ENCODE results near the gene NR1I3.
"Not testable (repeated sequence)": the region's sequence is repeated elsewhere in the genome, so short reads cannot be mapped to it uniquely, and the experiment has no call there.

The NR1I3 gene, protein sequence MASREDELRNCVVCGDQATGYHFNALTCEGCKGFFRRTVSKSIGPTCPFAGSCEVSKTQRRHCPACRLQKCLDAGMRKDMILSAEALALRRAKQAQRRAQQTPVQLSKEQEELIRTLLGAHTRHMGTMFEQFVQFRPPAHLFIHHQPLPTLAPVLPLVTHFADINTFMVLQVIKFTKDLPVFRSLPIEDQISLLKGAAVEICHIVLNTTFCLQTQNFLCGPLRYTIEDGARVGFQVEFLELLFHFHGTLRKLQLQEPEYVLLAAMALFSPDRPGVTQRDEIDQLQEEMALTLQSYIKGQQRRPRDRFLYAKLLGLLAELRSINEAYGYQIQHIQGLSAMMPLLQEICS

DNA sequence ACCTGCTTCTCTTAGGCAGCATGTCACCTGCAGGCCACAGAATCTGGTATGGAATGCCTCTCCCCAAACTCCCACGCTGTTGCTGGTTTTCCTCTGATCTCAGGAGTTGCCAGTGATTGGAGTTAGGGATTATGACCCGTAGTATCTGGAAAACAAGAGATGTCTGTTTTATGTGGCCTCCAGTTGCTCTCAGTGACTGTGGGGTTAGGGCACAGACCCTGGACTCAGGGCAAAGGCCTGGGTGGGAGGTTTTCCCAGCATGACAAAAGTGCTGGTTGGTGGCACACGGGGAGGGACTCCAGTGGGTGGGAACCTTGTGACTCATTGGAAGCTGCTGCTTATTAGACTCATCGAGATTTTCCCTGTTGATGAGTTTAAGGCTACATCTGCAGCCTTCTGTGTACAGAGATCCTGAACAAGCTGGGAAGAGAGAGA, at the start of gene NR1I3:
TSS of gene NR1I3 (minus strand) at position 165 of the 435 bp plus-strand sequence. CDS start 1,638 bp downstream, outside the sequence.
- no peak for DNase-seq (ENCODE audit: low read depth in 4 of 4, low spot score in 1 of 4)

DNA sequence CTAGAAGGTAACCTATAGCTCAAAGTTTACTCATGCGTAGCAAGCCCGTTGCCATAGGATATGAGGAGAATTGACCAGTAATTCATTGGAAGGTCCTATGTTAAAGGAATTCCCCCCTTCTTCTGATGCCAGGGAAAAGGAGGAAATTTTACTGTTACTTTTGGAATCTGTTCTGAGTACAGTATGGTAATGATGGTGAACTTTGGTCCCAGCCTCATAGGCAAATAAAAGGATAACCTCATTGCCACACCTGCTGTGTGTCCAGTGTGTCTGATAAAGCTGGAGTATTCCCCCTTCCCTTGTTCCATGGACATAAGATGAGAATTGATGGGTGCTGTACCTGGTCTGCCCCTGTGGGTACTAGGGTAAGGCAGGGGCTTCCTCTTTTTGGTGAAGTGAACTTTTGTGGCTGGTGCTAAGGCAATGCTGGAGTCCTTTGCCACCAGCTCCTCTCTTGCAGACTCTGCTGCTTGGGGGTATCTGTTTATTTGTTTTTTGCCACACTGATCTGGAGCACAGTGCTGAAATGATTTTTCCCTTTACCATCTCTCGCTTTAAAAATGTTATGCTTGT, 49.6 kb upstream of the NR1I3 start:
- DNase-seq (ENCODE audit: low read depth in 4 of 4, low spot score in 1 of 4): no peak

DNA sequence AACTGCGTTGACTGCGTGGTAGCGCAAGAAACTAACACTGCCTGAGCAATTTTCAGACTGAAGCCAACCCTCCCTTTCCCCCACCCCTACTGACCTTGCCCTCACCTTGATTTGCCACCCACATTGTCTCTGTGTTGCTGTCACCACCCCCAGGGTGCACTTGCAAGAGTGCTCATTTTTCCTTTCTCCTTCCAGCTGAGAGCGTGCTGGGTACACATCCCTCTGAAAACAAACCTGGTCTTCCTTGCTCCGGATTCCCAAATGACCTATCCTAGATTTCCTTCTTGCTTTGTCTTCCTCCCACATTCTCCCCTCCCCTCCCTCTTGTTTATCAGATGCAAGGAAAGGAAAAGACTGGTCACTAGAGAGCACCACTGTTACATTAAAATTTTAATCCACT, 47.5 kb upstream of the NR1I3 start:
- no peak for DNase-seq (ENCODE audit: low read depth in 4 of 4, low spot score in 1 of 4)

DNA sequence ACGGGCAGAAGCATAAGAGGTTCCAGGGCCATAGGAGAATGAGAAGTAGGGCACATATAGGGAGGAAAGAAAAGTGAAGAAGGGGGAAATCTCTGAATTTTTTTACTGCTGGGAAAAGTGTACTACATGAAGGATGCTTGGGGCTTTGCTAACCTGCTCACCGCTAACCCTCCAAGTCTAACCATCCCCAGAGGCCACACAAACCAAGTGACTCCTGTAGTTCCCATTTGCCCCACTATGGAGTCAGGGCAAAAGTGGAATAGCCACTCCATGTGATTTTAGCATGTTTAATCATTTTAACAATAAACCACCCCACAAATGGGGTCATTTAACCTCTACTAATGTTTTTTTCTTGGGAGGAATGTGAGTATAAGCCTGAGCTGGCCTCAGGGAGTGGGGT, 47.1 kb upstream of the NR1I3 start:
- no peak for DNase-seq (ENCODE audit: low read depth in 4 of 4, low spot score in 1 of 4)

DNA sequence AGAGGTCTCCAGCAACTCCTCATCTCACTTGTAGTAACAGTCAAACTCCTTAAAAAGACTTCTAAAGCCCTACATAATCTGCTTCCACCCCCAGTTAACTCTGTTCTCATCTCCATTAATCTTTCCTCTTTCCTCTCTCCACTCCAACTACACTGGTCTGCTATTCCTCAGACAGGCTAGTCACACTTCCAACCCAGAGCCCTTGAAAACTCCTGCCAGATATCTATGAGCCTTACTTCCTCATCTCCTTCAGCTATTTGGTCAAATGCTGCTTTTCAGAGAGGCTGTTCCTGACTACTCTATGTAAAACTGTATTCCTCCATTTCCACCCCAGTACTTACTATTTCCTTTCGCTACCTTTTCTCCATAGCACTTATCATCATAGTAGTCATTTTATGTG, 45.0 kb upstream of the NR1I3 start:
- no peak for DNase-seq (ENCODE audit: low read depth in 4 of 4, low spot score in 1 of 4)

DNA sequence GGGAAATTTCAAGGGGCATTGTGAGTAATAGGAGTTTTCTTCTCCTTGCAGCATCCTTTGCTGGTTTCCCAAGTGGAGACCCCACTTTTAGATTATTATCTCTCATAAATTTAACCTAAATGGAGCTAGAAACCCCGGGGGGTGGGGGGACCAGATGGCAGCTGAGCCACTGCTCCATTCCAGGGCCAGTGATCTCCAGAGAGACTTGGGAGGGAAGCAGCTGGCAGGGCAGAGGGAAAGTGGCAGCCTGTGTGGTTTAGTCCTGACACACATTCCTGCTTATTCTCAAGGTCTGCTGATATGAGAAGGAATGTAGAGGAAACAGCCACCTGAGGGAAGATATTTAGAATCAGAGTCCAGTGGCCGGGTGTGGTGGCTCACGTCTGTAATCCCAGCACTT, 36.9 kb upstream of the NR1I3 start:
- no peak for DNase-seq (ENCODE audit: low read depth in 4 of 4, low spot score in 1 of 4)

DNA sequence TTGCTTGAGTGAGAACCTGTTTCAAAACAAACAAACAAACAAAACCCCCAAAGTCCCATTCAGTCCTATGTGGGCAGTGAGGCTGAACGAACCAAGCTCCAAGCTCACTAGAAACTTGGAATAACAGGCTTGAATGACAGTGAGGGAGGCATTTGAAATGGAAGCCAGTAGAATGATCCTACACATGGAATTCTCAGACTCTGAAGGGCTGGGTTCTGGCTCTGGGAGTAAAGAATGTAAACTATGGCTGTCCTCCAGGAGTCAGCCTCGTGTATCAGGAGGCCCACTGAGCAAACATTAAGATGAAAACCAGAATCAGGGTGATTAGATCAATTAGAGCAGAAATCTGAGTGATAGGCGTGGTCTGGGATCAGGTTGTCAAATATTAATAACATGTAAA, 35.4 kb upstream of the NR1I3 start:
- no peak for DNase-seq (ENCODE audit: low read depth in 4 of 4, low spot score in 1 of 4)

DNA sequence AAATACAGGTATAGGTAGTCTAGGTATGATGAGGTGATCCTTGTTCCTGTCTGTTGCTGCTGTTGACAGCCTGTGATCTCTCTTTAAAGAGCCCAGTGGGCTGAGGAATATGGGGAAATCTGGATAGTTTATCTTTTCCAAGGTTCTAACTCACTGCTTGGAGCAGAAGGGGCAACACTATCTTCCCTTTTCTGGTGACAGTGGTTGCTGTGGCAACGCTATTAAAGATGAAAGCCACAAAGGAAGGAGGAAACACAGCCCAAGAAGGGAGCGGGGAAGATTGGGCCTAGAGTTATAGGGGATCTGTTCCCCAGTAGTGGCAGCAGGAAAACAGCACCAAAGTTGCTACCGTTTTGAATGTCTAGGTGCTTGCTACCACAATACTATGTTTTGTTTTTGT, 29.3 kb upstream of the NR1I3 start:
- no peak for DNase-seq (ENCODE audit: low read depth in 4 of 4, low spot score in 1 of 4)

DNA sequence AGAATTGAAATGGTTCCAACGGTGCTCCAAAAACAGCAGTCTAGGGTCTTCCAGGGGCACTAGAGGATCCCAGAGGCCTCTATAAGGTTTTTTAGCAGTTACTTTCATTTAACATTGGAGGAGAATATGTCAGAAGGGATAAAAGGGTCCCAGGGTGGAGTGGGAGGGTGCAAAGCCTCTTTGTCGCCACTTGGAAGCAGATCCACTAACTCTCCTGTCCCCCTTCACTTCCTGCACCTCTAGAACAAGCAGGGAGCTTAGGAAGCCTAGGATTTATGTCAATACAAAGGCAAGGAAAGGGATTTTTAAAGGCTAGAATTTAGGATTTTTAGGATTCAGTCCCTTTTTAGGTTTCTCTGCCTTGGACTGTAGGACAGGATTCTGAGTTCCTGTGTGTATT, 28.8 kb upstream of the NR1I3 start:
- DNase-seq (ENCODE audit: low read depth in 4 of 4, low spot score in 1 of 4): no peak

DNA sequence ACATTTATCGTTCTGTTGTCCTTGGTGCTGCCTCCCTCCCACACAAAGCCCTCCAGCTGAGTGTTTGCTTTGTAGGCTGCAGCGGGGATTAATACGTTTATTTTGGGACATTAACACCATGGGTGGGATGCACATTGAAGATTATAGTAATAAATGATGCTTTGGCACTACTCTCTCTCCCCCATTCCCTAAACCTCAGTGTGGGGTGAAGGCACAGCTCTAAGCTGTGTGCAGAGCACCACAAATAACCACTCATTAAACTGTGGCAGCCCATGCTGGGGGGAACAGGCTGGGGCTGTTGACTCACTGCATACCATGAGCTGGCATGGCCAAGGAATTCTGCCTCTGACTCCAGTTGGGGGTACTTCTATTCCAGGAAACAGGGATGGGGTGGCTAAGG, 28.2 kb upstream of the NR1I3 start:
- DNase-seq (ENCODE audit: low read depth in 4 of 4, low spot score in 1 of 4): no peak

DNA sequence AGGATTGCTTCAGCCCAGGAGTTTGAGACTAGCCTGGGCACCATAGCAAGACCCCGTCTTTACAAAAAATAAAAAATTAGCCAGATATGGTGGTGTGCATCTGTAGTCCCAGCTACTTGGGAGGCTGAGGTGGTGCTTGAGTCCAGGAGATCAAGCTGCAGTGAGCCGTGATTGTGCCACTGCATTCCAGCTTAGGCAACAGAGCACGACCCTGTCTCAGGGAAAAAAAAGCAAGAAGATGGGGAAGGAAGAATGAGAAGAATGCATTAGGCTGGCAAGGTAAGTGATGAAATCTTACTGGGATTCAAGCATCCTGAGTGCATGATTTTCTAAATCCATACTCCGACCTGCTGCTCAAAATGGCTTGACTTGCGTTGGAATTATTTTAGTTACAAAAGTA, 27.3 kb upstream of the NR1I3 start:
- no peak for DNase-seq (ENCODE audit: low read depth in 4 of 4, low spot score in 1 of 4)

DNA sequence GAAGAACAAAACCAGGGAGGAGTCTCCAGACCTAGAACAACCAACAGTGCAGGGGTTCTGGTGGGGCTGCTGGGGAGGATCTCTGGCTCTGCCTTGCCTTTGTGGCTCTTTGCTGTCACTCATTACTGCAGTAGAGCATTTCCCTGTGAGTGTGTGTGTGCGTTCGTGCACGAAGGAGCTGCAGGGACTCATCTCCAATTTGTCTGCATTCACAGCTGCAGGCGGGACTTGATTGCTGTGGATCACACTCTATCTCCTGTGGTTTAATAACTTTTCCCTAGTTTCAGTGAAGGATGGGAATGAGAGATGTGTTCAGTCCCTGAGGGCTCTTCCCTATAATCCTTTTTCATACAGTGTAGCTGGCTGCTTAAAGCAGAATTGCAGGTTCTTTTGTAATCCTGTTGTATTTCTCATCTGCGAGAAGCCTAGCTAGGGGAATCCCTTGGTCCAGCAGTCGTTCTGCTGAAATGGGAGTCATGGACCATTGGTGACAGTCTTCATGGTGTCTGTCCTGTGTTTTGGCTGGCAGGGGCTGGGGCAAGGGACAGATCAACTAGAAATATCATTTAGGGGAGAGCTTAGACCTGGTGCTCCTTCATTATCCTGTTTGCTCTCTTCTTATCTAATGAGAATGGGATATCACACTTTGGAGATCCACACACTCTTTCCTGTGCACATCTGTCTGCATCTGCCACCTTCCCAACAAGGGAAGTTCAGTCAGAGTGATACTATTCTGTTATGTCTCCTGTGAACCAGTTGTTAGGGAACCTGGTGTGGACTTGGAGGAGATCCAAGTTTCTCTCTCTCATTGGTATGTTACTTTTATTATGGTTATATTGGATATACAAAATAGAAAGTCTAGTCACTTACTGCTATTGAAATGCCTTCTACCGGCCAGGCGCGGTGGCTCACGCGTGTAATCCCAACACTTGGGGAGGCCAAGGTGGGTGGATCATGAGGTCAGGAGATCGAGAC, 23.5 kb upstream of the NR1I3 start:
- DNase-seq (ENCODE audit: low read depth in 4 of 4, low spot score in 1 of 4): no peak

DNA sequence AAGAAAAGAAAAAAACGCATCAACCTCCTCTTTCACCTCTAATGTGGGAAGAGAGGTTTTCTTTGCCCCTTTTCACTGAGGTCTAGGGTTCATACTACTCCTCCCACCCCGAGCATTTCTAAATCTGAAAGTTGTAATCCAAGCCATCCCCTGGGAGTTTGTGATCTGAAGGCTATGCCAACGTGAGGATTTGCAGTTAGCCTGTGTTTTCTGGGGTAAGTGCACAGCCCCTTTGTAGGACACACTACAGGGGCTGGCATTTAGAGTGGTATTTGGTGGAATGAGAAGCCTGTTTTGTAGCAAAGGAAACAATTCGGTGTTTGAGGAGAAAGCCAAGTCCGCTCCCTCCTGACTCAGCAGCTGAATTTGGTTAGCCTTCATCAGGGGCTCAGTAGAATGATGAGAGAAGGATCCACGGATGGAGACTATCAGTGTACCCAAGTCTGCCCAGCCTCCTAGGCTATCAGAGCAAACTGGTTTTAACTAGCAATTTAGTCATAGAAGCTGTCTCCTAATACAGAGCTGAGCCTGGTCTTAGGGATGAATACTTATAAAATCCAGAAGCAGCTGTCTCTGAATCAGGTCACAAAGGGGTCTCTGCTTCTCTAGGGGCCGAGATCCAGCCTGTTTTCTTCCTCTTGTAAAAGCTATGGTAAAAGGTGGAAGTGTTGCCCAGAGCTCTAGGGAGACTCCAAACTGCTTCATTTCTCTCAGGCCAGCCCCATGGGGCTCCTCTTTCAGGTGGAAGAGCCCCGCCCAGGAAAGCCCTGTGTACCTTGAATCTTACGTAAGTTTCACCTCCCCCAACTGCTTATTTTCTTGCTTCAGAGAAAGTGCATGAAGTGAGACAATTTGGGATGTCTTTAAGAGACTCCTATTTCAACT, 22.6 kb upstream of the NR1I3 start:
- DNase-seq (ENCODE audit: low read depth in 4 of 4, low spot score in 1 of 4): no peak

DNA sequence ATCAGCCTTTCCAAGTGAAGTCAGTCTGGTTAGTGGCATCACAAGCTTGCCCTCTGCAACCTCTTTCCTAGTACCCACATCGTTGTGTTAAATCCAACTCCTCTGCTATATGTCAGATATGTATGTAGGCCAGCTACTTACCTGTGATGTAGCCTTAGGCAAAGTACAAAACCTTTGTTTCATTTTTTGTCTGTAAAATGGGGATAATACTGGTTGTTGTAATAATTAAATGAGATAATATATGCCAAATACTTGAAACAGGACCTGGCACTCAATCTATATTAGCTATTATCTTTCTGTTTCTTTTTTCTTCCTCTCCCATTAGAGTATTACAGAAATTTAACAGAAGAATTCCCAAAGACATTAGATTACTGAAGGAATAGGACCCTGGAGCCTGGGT, 21.8 kb upstream of the NR1I3 start:
- DNase-seq (ENCODE audit: low read depth in 4 of 4, low spot score in 1 of 4): no peak

DNA sequence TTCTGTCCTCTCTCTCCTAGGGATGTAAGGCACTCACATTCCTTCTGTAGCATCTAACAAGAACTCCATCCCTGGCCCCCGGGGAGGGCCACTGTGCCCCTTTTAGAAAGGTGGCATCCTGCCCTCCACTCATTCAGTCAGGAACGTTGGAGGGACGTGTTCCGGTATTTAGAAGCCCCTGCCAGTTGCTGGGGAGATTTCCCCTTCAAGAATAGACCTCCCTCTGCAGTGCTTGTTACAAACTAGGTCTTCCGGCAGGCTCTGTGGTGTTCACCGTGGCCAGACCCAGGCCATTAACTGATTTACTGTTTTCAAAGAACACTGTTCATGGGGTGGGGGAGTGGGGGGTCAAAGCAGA, 21.3 kb upstream of the NR1I3 start:
- no peak for DNase-seq (ENCODE audit: low read depth in 4 of 4, low spot score in 1 of 4)

DNA sequence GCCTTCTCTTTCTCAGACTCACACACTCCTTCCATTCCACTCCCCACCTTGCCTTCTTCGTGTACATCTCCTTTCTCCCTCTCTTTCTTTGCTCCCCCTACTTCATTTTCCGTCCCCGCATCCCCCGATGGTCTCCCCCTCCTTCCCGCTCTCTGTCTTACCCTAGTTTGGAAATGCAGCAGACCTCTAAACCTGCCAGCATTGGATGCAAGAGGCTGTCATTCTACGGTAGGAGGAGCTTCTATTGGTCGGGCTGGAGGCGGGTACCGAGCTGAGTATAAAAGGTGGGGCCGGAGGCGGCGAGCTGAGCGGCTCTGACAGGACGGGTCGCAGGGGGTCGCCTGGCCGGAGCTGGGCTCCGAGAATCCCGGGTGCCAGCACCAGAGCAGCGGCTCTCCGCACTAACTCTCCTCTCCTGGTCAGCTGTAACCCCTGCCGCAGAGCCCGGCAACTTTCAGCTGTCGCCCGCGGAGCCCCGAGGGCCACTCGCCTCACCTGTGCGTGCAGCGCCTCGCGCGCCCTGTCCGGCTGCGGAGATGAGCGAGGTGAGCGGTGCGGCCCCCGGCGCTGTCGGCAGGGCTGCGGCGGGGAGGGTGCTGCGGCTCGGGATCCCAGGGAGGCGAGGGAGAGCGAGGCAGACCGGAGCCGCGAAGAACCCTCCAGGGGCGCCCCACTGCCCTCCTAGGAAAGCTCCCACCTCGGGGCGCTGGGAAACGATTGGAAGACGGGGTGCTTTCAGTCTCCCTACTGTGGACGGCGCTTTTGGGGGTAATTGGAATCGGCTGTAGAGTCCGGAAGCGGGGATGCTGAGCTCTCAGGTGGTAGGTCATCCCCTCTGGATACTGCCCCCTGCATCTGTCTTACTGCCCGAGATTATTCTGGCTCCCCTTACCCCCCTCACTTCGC, 20.7 kb upstream of the NR1I3 start, which contains the start of gene PCP4L1:
TSS of gene PCP4L1 (plus strand) at position 307 of the 906 bp plus-strand sequence. CDS start at position 537, 230 bp downstream.
- DNase-seq (ENCODE audit: low read depth in 4 of 4, low spot score in 1 of 4): peak in 3 of 4 experiments; percentile 4 to 31 (median 21)

DNA sequence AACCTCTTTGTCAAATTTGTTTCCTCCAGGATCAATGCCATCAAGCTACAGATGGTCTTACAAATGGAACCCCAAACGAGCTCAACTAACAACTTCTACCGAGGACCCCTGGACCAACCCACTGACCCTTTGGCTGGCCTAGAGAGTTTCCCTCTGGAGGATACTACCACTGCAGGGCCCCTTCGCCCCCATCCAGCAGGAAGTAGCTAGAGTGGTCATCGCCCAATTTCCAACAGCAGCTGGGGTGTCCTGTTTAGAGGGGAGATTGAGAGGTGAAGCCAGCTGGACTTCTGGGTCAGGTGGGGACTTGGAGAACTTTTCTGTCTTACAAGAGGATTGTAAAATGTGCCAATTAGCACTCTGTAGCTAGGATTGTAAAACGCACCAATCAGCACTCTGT, 19.1 kb upstream of the NR1I3 start:
- not testable (repeated sequence) for DNase-seq (ENCODE audit: low read depth in 4 of 4, low spot score in 1 of 4)

DNA sequence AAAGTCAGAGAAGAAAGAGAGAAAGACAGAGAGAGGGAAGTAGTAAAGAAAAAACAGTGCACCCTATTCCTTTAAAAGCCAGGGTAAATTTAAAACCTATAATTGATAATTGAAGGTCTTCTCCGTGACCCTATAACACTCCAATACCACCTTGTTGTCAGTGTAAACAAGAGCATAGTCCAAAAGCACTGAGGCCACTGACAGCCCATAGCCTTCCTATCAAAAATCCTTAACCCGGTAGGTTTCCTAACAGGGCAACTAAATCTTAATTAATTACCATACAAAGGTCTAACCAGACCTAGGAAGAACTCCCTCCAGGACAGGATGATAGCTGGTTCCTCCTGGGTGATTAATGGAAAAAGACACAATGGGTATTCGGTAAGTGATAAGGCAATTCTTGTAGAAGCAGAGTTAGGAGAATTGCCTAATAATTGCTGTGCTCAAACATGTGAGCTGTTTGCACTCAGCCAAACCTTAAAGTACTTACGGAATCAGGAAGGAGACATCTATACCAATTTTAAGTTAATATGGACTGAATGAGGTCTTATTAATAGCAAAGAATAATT, 18.0 kb upstream of the NR1I3 start:
- not testable (repeated sequence) for DNase-seq (ENCODE audit: low read depth in 4 of 4, low spot score in 1 of 4)

DNA sequence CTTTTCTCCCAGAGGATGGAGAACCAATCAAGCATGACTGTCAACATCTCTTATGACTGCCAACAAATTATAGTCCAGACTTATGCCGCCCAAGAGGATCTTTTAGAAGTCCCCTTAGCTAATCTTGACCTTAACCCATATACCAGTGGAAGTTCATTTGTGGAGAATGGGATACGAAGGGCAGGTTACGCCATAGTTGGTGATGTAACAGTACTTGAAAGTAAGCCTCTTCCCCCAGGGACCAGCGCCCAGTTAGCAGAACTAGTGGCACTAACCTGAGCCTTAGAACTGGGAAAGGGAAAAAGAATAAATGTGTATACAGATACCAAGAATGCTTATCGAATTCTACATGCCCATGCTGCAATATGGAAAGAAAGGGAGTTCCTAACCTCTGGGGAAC, 17.3 kb upstream of the NR1I3 start:
- DNase-seq (ENCODE audit: low read depth in 4 of 4, low spot score in 1 of 4): not testable (repeated sequence)

Measured in stimulated activated CD4-positive, alpha-beta T cell treated with anti-CD3 and anti-CD28 coated beads, Interleukin-1b, Interleukin-23, amount 100 ng/mL, for 24 hours (primary cell).